ENCODE measurements around the gene OARD1. TPM values are rescaled to one million over a fixed set of nuclear protein-coding genes. Genes with fewer than 3 reads are reported as not detected.

The OARD1 gene
- total RNA-seq, 4 donors from 2014 or later = 11.9 to 19.4 (median 16.5) TPM

DNA sequence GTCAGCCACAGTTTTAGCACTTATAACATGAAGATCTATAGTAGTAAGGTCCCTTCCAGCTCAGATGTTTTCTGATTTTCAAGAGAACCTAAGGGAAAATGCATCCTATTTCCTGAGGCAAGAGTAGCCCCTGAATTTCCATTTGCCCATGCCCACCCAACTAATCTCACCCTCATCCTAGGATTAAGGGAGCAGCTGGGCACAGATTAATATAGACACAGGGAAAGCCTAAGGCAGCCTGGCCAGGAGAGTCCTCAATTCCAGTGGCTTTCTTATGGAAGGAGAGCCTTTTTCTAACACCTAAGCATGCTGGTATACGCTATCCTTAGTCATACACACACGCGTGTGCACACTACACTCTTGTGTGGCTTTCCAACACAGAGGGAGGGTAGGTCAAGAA is 17.6 kb downstream of the OARD1 start:
- whole genome bisulfite sequencing = 90% methylated on average over 3 of the region's 3 CpGs
- Histone ChIP-seq H3K27ac (replicated peaks in 1 of 4) (peak overlapping the region; percentile 60 to 74 (median 62)), H3K4me1 (peaks cover 29 to 78% (median 68%) of the 10 kb centered on the region in 4 donors), H3K36me3 (peaks cover 0 to 10% (median 0%) of the 10 kb centered on the region in 4 donors), H3K27me3 (no peaks in the 10 kb centered on the region), H3K4me3 (no peak overlapping the region), H3K9me3 (no peaks in the 10 kb centered on the region)
- intact Hi-C loops (cut with DNase I) = no loop called here
- TF ChIP-seq POLR2A (IDR thresholded peaks at IDR 0.05; ENCODE audit: low read depth) (no peak), POLR2AphosphoS5 (IDR thresholded peaks at IDR 0.05) (no peak), EP300 (IDR thresholded peaks at IDR 0.05) (no peak)
- TF ChIP-seq, protein P1, sequence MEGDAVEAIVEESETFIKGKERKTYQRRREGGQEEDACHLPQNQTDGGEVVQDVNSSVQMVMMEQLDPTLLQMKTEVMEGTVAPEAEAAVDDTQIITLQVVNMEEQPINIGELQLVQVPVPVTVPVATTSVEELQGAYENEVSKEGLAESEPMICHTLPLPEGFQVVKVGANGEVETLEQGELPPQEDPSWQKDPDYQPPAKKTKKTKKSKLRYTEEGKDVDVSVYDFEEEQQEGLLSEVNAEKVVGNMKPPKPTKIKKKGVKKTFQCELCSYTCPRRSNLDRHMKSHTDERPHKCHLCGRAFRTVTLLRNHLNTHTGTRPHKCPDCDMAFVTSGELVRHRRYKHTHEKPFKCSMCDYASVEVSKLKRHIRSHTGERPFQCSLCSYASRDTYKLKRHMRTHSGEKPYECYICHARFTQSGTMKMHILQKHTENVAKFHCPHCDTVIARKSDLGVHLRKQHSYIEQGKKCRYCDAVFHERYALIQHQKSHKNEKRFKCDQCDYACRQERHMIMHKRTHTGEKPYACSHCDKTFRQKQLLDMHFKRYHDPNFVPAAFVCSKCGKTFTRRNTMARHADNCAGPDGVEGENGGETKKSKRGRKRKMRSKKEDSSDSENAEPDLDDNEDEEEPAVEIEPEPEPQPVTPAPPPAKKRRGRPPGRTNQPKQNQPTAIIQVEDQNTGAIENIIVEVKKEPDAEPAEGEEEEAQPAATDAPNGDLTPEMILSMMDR (IDR thresholded peaks at IDR 0.05) = no peak
- no peak for DNase-seq (ENCODE audit: extremely low spot score)

DNA sequence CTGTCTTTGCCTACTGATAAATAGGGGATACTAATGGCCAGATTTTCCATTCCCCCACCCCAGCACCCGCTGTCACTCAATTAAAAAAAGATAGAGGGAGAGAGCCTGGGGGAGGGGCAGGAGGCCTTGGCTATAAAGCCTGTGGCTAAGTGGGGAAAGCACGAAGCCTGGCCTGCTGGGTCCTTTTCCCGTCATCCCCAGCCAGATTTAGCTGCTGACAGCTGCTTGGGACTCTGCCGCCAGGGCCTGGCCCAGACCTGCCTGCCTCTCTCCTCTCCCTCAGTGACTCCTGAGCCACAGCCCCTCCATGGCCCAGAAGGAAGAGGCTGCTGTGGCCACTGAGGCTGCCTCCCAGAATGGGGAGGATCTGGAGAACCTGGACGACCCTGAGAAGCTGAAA is 19.1 kb downstream of the OARD1 start, which contains the start of gene APOBEC2:
TSS of gene APOBEC2 (plus strand) at position 162 of the 400 bp plus-strand sequence. CDS start at position 308, 146 bp downstream.
- H3K27me3 ChIP-seq = no peaks in the 10 kb centered on the region
- DNase-seq (ENCODE audit: extremely low spot score) = no peak
- intact Hi-C loops (cut with DNase I) = no loop called here
- H3K36me3 ChIP-seq = peaks cover 0 to 8% (median 0%) of the 10 kb centered on the region in 4 donors
- peaks cover 32 to 69% (median 57%) of the 10 kb centered on the region in 4 donors for H3K4me1 ChIP-seq
- TF ChIP-seq EP300 (IDR thresholded peaks at IDR 0.05) = no peak
- peak in 1 of 2 donors; percentile 36 for TF ChIP-seq POLR2AphosphoS5 (IDR thresholded peaks at IDR 0.05)
- WGBS = 47% methylated on average over 5 of the region's 5 CpGs
- no peak within 1 kb of the TSS for H3K4me3 ChIP-seq
- peak within 1 kb of the TSS; percentile 40 to 74 (median 58) for H3K27ac ChIP-seq (replicated peaks in 1 of 4)
- no peaks in the 10 kb centered on the region for H3K9me3 ChIP-seq

DNA sequence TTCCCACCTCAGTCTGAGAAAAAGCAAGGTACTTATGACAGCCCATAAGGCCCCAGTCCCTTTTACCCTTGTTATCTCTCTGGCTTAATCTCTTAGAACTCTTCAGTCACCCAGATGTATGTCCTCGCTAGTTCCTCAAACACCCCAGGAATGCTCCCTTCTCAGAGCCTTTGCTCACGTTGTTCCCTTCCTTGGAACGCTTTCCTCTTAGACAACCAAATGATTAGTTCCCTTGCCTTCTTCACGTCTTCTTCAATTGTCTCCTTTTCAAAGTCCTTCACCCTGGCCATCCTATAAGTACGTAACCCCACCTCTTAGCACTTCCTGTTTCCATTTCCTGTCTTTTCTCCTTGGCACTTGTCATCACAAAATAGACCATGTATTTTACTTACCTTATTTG is 20.3 kb downstream of the OARD1 start:
- no peaks in the 10 kb centered on the region for H3K36me3 ChIP-seq
- intact Hi-C loops (cut with DNase I) = no loop called here
- H3K27ac ChIP-seq (replicated peaks in 1 of 4) = no peak overlapping the region
- DNase-seq (ENCODE audit: extremely low spot score) = no peak
- H3K27me3 ChIP-seq = no peaks in the 10 kb centered on the region
- H3K4me1 ChIP-seq = peaks cover 32 to 60% (median 49%) of the 10 kb centered on the region in 4 donors
- WGBS = 80% methylated on average over 5 of the region's 5 CpGs
- H3K9me3 ChIP-seq = no peaks in the 10 kb centered on the region
- TF ChIP-seq POLR2AphosphoS5 (IDR thresholded peaks at IDR 0.05) (no peak), EP300 (IDR thresholded peaks at IDR 0.05) (no peak), POLR2A (IDR thresholded peaks at IDR 0.05; ENCODE audit: low read depth) (no peak)
- TF ChIP-seq, protein P1 (IDR thresholded peaks at IDR 0.05) = no peak
- H3K4me3 ChIP-seq = no peak overlapping the region

DNA sequence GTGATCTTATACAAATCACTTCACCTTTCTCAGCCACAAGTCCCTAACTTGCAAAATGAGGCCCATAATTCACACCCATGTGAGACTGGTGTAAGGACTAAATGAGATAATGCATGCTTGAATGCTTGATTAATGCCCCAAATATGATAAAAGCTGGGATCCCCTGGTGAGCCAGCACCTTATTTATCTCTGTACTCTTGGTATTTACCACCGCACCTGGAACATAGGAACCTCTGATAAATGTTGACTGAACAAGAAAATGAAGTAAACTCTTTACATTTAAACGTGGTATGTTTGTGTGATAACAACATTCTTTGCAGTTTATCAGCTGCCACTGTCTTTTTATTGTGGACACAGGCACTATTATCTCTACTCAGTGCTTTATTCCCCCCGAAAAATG is 21.6 kb downstream of the OARD1 start:
- Histone ChIP-seq H3K27me3 (no peaks in the 10 kb centered on the region), H3K4me1 (peaks cover 32 to 47% (median 36%) of the 10 kb centered on the region in 4 donors), H3K36me3 (no peaks in the 10 kb centered on the region), H3K27ac (replicated peaks in 1 of 4) (no peak overlapping the region), H3K4me3 (no peak overlapping the region), H3K9me3 (no peaks in the 10 kb centered on the region)
- DNase-seq (ENCODE audit: extremely low spot score) = no peak
- intact Hi-C loops (cut with DNase I) = no loop called here
- TF ChIP-seq POLR2A (IDR thresholded peaks at IDR 0.05; ENCODE audit: low read depth) (no peak), EP300 (IDR thresholded peaks at IDR 0.05) (no peak), POLR2AphosphoS5 (IDR thresholded peaks at IDR 0.05) (no peak)
- TF ChIP-seq, protein P1 (IDR thresholded peaks at IDR 0.05) = no peak
- 82% methylated on average over 3 of the region's 3 CpGs for WGBS

DNA sequence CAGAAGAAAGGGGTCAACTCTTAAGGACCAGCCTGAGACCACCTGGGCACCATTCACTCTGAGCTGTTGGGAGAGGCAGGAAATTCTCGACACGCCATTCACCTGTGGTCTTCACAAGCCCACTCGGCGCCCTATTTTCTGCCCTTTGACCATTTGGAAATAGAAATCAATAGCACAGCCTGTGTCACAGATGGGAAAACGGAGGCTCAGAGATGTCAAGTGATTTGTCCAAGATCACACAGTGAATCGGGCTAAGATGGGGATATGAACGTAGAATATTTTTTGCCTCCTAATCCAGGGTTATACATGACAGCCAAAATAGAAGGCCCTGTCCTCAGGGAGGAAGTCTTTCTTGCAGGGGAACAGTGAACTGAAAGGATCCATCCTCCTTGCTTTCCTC is 22.2 kb downstream of the OARD1 start:
- no peak for DNase-seq (ENCODE audit: extremely low spot score)
- H3K27me3 ChIP-seq = no peaks in the 10 kb centered on the region
- no peaks in the 10 kb centered on the region for H3K36me3 ChIP-seq
- WGBS = 81% methylated on average over 7 of the region's 7 CpGs
- TF ChIP-seq, protein P1 (IDR thresholded peaks at IDR 0.05) = no peak
- TF ChIP-seq EP300 (IDR thresholded peaks at IDR 0.05) (no peak), POLR2AphosphoS5 (IDR thresholded peaks at IDR 0.05) (no peak), POLR2A (IDR thresholded peaks at IDR 0.05; ENCODE audit: low read depth) (no peak)
- no peak overlapping the region for H3K4me3 ChIP-seq
- no peaks in the 10 kb centered on the region for H3K9me3 ChIP-seq
- intact Hi-C loops (cut with DNase I) = no loop called here
- H3K4me1 ChIP-seq = peaks cover 27 to 41% (median 32%) of the 10 kb centered on the region in 4 donors
- no peak overlapping the region for H3K27ac ChIP-seq (replicated peaks in 1 of 4)

Measured in esophagus muscularis mucosa (tissue), 4 donors.